Dedifferentiated amniotic fluid mesenchymal stem cell (primary cell): Measurements from ENCODE around the gene AP2A2.

Source experiments
- DNase-seq: peaks from one replicate; pipeline ENCODE4 v3.0.0-alpha.2; 2016; ENCODE audit errors: extremely low spot score

AP2A2 gene

DNA sequence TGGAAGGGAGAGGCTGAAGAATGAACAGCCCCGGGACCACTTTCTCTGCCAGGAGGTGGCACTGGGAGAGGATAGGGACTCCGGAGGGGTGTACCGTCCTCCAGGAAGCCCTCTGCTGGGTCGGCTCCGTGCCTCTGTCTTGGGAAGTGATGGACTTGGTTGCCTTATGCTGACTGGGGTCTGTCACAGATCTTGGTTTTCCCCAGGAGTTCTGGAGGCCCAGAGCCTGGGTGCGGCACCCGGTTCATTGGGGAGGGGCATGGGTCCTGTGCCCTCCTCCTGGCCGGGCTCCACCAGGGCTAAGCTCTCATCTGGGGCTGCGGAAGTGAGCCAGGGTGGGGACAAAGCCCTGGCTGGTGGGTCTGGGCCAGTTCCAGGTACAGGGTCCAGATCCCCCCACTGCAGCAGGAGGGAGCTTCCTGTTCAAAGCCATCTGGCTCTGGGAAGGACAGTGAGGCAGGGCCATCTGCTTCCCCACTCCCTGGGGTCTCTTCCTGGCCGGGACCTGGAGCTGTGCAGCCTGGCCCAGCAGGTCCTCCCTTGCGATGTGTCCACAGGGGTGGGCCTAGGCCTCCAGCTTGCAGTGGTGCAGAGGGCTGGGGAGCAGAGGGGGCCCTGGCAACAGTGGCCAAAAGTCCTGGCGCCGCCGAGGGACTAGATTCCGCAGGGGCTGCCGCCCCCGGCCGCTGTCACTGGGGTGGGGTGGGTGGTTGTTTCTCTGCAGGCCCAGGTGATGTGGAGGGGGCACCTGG lies 1.1 kb upstream of the AP2A2 start:
- no peak for DNase-seq

DNA sequence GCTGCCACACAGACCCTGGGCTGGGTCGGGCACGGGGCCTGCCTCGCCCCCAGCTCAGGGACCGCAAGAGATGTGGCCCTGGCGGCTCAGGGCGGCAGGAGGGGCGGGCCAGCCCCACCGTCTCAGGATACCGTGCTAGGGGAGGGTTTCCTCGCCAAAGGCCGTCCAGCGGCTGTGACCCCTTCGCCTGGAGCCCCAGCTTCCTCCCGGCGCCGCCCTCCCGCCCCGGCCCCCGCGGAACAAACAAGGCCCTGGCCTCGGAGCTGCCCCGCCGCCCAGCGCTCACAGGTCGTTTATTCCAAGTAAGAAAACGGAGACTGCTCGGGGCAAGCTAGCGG lies 543 bp upstream of the AP2A2 start:
- DNase-seq: no peak

DNA sequence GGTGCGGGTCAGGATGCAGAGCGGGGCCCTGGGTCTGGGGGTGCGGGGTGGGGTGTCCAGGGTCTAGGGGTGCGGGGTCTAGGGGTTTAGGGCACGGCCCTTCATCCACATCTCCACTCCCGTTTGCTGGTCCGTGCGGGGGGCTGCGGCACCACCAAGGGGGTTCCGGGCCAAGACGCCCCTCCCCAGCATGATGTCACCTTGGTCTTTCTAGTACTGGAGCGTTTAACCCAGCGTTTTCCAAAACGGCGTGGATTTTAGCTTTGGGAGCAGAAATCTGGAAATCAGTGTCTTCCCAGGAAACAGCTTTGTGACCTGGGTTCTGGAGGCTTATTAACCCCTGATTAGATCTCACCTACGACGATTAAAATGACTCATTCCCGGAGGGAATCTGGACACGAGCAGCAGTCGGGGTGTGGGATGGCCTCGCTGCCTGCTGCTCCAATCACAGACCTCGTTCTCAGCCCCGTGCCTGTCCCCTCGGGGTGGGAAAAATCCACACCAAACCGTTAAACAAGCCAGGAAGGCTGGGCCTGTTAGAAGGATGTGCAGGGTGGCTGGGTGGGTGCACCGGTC lies 759 bp downstream of the AP2A2 start:
- peak; percentile 65 for DNase-seq

DNA sequence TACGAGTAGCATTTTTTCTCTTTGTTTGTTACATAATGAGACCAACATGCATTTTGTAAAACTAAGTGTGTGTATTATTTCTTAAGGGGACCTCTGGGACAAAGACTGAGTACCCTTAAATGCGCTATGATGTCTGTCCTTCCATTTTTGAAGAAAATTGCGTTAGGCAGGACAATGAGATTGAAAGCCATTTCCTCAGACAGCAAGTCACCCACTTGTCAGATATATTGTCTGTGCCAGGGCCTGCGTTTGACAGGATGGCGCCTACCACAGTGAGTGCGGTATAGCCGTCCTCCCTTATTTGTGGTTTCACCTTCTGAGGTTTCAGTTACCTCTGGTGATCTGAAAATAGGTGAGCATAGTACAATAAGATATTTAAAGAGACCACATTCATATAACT lies 2.2 kb downstream of the AP2A2 start:
- no peak for DNase-seq

DNA sequence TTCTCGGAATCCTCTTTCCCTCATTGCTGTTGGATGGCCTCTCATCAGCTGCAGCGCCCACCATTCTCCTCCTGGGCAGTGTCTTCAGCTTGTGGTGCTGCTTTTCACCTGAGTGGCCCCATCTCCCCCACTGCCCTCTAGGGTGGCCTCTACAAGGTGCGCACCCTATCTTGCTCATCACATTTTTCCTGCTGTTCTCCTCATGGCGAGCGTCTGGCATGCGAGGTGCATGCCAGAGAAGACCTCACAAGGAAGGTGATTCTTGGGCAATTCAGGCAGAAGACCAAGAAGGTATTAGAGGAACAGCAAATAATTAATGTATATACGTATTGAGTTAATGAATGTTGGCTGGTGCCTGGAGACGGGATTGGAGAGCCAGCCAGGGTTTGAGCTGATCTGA lies 3.1 kb downstream of the AP2A2 start:
- DNase-seq: no peak

DNA sequence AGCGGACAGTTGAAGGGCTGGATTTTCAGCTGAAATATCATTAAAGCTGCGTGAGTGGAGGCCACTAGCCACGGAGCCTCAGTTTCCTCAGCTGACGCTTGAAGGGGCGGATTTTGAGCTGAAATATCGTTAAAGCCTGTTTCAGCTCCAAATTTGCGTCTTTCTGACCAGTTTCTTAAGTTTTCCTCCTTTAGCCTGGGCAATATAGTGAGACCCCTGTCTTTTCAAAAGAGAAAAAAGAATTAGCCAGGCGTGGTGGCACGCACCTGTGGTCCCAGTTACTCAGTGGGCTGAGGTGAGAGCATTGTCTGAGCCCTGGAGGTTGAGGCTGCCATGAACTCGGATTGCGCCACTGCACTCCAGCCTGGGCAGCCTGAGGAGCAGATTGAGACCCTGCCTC lies 3.7 kb downstream of the AP2A2 start:
- DNase-seq: no peak

DNA sequence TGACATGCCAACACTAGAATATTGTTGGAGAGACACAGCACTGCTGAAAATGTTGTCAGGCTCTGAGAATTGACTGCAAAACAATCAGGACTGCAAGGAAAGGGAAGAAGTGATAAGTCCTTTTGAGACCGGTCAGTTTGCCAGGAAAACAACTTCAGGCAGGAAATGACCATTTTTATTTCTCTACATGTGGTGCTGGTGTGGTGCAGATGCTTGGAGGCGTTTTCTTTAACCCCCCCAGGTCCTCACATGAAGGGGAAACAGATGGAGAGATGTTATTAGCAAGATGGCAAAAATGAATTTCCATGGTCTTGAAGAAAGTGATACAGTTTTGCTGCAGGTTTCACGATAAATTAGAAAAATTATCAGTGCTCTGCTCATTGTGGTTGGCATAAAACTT lies 5.7 kb downstream of the AP2A2 start:
- DNase-seq: no peak

DNA sequence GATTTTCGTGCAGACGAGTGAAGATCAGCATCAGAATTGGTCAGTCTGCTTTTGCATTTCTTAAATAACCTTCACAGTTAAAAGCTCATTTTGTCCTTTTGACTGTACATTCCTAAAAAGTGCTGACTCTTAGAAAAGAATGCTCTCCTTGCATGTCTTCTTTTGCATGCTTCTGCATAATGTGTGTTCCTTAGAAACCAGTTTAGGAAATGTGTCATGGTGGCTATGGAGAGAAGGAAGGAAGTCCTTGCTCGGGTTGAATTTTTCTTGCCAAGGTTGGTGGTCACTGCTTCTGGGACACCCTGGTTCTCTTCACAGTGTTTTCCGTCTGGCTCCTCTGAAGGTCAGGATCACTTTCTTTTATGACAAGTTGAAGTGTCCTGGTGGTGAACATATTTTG lies 6.8 kb downstream of the AP2A2 start:
- no peak for DNase-seq

DNA sequence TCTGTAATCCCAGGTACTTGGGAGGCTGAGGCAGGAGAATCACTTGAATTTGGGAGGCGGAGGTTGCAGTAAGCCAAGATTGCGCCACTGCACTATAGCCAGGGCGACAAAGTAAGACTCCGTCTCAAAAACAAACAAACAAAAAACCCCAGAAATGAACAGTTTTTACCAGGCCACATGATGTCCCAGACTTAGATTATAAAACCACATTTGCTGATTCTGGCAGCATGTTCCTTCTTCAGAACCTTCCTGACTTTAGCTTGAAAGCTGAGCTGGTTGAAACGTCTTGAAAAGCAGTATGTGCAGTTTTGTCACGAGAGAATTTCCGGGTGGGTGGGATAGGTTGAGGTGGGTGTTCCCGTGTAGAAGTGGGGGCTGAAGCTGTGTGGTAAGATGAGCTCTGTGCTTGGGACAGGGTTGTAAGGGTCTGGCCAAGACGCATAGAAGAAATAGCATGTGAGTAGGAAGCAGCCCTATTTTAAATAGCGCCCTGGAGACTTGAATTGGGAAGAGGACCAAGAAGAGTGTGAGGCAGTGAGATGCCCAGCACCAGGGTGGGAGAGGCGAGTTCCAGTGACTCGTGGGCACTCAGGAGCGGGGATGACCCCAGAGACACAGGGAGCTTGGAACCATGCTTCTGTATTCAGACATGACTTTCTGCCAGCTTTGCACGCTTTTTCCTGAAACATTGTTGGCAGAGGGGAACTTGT lies 7.6 kb downstream of the AP2A2 start:
- no peak for DNase-seq

DNA sequence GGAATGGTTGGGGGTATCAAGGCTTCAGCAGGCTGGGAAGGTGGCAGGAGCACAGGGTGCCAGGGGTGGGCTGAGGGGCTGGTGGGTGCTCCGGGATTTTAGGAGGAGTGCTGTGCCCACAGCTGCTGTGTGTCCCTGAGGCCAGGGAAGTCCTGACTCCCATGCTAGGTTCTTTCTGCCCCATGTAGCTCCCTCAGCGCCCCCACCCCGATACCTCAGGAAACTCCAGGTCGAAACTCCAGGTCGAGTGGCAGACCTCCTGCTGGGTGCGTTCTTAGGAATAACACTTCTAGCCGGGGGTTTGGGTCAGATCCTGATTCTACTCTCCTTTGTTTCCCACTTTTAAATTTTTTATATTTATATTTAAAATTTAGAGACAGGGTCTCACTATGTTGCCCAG lies 8.3 kb downstream of the AP2A2 start:
- no peak for DNase-seq

DNA sequence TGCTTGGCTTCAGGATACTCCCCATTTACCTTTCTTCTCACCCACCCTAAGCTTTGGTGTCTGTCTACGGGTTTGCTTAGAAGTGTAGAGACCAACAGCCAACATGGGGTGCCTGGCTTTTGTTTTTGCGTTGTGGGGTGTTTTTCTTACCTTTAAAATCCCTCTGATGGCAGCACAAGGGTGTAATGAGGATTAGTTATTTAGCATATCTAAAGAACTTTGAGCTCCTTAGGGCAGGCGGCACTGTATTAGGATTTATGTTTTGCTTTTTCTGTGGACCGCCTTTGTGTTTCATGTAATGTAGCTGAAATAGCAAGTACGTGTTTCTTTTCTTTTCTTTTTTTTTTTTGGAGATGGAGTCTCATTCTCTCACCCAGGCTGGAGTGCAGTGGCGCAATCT lies 8.9 kb downstream of the AP2A2 start:
- no peak for DNase-seq

DNA sequence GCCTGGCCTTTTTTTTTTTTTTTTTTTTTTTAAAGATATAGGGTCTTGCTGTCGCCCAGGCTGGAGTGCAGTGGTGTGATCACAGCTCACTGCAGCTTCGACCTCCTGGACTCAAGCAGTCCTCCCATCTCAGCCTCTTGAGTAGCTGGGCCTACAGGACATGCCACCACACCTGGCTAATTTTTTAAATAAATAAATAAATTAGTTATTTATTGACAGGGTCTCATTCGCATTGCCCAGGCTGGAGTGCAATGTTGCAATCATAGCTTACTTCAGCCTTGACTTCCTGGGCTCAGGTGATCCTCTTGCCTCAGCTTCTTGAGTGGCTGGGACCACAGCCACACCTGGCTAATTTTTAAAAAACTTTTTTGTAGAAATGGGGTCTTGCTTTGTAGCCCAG lies 10.5 kb downstream of the AP2A2 start:
- no peak for DNase-seq

DNA sequence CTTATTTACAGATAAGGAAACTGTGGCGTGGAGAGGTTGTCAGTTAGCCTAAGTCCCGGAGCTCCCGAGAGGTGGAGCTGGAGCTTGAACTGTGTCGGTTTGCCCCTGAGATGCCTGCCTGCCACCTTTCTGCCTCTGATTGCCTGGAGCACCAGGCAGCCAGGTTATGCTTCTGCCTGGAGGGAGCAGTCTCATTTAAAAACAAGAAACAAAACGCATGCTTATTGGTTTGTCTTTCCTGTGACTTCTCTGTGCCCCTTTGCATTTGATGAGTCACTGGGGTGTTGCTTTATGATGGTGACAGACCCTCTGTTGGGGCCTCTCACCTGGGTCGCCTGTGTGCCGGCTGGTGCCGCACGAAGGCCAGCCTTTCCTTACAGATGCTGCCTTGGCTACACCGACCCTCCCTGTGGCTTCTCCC lies 12.2 kb downstream of the AP2A2 start:
- DNase-seq: no peak

DNA sequence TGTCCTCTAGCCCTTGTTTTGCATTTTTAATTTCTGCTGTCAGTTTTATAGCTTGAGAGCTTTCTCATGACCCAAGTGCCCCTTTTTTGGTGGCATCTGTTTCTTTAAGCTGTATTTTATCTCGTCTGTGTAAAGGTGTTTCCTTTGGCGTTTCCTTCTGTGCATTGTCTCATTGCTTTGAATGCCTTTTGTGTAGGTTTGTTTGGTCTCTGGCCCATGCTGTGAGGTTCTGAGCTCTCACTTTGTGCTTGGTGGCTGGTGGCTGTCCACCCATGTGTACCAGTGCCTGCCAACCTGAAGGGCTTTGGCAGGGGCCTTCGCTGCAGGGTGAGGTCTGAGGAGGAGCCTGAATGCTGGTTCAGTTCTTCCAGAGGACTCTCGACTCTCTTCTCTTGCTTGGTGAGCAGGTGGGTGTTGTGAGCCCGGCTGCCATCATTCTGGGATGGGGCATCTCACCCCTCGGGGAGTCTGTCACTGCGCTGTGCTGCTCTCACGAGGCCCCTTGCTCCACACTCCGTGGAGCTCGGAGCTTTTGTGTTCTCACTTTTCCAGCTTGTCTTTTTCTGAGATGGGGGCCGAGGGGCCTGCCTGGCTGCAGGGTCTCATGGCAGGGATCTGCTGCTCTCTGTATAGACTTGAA lies 14.9 kb downstream of the AP2A2 start:
- no peak for DNase-seq

DNA sequence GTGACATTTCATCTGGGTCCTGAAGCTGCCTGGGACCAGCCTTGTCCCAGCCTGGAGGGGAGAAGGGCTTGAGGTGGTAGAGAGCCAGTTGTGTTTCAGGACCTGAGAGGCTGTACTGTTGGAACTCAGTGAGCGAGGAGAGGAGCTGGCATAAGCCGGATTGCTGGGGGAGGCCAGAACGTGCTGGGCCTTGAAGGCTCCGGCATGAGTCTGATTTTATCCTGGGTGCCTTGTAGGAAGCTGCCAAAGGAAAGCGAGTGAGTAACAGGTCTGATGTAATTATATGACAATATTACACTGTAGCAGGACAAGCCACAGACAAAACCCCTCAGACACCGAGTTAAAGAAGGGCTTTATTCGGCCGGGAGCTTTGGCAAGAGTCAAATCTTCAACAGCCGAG lies 17.2 kb downstream of the AP2A2 start:
- peak; percentile 34 for DNase-seq

DNA sequence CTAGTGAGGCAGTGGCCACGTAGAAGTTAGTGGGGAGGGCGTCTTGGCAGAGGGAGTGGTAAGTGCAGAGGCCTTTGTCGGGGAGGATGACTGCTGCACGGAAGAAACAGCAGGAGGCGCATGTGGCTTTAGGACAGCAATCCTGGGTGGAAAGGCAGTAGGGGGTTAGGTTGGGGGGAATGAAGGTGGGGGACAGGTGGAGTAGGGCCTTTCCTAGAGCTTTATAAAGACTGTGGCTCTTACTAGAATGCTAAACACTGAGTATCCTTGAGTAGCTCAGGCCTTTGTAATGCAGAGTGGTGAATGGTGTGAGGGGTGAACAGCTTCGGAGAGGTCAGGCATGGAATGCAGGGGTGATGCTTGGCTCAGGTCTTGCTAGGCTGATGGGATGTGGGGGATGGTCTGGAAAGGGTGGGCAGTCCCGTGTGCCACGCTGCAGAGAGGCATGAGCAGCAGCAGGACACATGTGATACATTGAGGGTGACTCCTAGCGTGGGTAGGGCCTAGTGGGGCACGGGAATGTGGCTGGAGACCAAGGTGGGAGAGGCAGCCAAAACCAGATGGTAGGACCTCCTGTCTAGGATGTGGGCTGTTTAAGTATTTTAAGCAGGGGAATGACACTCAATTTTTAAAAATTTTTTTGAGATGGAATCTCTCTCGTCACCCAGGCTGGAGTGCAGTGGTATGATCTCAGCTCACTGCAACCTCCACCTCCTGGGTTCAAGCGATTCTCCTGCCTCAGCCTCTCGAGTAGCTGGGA lies 19.2 kb downstream of the AP2A2 start:
- DNase-seq: no peak

DNA sequence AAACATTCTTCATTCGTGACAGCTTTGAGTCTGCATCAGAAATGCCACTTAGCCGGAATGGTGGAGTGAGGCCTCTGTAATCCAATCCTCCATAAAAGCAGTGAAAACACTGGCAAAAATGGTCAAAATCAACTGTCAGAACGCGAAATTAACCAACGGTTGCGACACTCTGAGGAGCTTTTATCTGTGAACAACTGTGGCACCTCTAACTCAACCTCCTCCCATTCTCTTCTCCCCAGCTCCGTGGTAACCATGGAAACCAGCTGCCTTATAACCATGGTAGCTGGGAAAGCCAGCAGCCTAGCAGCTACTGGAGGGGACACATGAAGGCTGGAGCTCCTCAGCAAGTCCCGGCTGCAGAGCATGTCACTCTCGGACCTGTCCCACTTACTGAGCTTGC lies 20.3 kb downstream of the AP2A2 start:
- DNase-seq: no peak

DNA sequence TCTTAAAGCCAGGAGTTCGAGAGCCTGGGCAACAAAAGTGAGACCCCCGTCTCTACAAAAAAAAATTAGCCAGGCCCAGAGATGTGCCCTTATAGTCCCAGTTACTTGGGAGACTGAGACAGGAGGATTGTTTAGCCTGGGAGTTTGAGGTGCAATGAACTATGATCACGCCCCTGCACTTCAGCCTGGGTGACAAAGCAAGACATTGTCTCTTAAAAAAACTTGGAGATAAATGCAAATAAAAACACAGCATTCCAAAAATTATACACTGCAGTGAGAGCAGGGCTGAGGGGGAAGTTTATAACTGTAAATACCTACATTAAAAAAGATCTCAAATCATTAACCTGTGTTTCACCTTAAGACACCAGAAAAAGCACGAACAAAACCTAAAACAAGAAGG lies 22.1 kb downstream of the AP2A2 start:
- DNase-seq: no peak

DNA sequence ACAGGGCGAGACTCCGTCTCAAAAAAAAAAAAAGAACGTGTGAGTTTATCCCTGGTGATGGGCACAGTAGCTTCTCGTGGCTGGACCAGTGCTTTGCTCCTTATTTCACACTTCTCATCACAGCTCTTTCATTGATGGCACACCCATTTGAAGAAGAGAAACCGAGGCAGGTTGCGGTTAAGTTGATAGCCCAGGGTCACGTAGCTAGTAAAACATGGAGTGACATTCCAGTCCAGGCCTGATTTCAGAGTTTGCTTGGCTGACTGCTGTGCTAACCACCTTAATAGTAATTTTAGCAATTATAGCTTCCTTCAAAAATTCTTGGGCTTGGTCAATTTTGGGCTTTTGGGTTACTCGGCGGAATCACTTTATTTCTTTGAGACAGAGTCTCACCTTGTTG lies 25.8 kb downstream of the AP2A2 start:
- DNase-seq: no peak

DNA sequence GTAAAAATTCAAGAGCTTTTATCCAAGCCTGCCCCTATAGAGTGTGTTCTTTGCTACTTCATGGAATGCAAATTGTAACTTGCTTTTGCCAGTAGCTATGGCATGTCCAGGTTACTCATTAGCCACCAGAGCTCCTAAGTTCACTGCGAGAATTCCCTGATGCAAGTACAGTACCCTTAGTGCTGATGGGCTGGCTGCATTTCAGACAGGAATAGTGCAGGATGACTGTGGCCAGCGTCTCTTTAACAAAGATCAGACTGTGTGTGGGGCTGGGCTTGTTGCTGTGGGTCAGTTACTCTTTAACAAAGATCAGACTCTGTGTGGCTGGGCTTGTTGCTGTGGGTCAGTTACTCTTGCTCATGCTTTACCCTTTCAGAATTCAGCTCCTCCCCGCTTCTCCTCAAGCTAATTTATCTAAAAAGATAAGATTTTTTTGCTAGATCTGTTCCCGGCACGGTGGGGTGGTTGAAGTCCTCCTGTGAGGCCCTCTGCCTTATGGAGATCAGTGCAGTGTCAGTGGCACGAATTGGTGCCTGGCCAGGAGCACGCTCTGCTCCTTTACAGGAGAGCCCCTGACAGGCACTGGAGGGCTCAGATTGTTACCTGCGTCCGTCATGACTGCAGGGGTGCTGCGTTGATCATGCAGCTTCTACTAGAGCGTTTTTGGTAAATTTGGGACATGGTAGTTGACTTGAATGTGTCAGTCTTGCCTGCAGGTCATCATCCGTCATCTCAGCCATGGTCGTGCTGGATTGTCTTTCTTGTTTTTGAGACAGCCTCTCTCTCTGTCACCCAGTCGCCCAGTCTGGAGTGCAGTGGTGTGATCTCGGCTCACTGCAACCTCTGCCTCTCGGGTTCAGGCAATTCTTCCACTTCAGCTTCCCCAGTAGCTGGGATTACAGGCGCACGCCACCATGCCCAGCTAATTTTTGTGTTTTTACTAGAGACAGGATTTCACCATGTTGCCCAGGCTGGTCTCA lies 27.0 kb downstream of the AP2A2 start:
- DNase-seq: no peak

DNA sequence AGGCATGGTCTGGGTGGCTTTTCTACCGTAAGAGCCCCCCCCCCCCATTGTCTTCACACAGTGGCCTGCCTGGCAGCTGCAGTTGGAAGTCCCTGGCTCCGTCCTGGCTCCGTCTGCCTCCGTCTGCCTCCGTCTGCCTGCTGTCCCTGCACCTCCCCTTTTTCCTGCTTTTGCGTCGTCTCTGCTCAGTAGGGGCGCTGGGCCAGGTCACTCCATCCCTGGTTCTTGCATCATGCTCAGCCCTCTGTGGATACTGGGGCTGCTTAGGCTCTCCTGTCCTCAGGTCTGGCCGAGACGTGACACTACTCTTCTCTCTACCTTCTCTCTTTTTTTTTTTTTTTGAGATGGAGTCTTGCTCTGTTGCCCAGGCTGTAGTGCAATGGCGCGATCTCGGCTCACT lies 27.8 kb downstream of the AP2A2 start:
- no peak for DNase-seq
